Activated naive CD4-positive, alpha-beta T cell treated with Interleukin-2 at 50 U/mL for 16 hours (primary cell): ENCODE data around the gene YTHDC1.

Experiments used
- DNase-seq: peaks from one replicate; pipeline ENCODE4 v3.0.0-alpha.2; 2020

Gene YTHDC1

GRCh38 chr4:68352791-68353190 lies 2.9 kb upstream of the YTHDC1 start:
- DNase-seq, result no peak

- no peak for DNase-seq
Measured at GRCh38 chr4:68349279-68349648, 626 bp downstream of the YTHDC1 start.

GRCh38 chr4:68348577-68348976 lies 1.3 kb downstream of the YTHDC1 start:
- DNase-seq, result no peak

- DNase-seq, result no peak
Measured at GRCh38 chr4:68347845-68348244, 2.0 kb downstream of the YTHDC1 start.

- no peak for DNase-seq
Measured at GRCh38 chr4:68346461-68346860, 3.4 kb downstream of the YTHDC1 start.

GRCh38 chr4:68344785-68345184 lies 5.1 kb downstream of the YTHDC1 start:
- no peak for DNase-seq

- DNase-seq, result no peak
Measured at GRCh38 chr4:68344049-68344448, 5.8 kb downstream of the YTHDC1 start.

- no peak for DNase-seq
Measured at GRCh38 chr4:68342134-68342533, 7.8 kb downstream of the YTHDC1 start.

- DNase-seq, result no peak
Measured at GRCh38 chr4:68338625-68339024, 11.3 kb downstream of the YTHDC1 start.

- no peak for DNase-seq
Measured at GRCh38 chr4:68337522-68337921, 12.4 kb downstream of the YTHDC1 start.

GRCh38 chr4:68337004-68337403 lies 12.9 kb downstream of the YTHDC1 start:
- DNase-seq, result no peak

- no peak for DNase-seq
Measured at GRCh38 chr4:68336530-68336929, 13.4 kb downstream of the YTHDC1 start.

GRCh38 chr4:68326141-68326540 lies 23.7 kb downstream of the YTHDC1 start:
- no peak for DNase-seq

- no peak for DNase-seq
Measured at GRCh38 chr4:68324519-68325262, 25.2 kb downstream of the YTHDC1 start.

- no peak for DNase-seq
Measured at GRCh38 chr4:68319040-68319439, 30.9 kb downstream of the YTHDC1 start.

- DNase-seq, result no peak
Measured at GRCh38 chr4:68316193-68316969, 33.5 kb downstream of the YTHDC1 start.

- DNase-seq, result no peak
Measured at GRCh38 chr4:68310651-68311247, 39.1 kb downstream of the YTHDC1 start.

- no peak for DNase-seq
Measured at GRCh38 chr4:68304731-68305130, 45.2 kb downstream of the YTHDC1 start.

GRCh38 chr4:68299492-68300457 lies 50.1 kb downstream of the YTHDC1 start:
- DNase-seq, result no peak

GRCh38 chr4:68297137-68297536 lies 52.8 kb downstream of the YTHDC1 start:
- DNase-seq, result no peak

- no peak for DNase-seq
Measured at GRCh38 chr4:68291256-68291655, 58.6 kb downstream of the YTHDC1 start.

GRCh38 chr4:68288393-68288740 lies 61.5 kb downstream of the YTHDC1 start:
- no peak for DNase-seq
